GM19455 (cell line): Measurements from ENCODE around the gene PARD3B.
A peak's percentile ranks its signal among the peaks of the same experiment; 100 is the strongest.

Experiments
- ATAC-seq: cut with Tn5 transposase; IDR thresholded peaks from one replicate; pipeline ENCODE4 v1.9.1; 2021; ENCODE audit not compliant: unreplicated experiment

The PARD3B gene

DNA sequence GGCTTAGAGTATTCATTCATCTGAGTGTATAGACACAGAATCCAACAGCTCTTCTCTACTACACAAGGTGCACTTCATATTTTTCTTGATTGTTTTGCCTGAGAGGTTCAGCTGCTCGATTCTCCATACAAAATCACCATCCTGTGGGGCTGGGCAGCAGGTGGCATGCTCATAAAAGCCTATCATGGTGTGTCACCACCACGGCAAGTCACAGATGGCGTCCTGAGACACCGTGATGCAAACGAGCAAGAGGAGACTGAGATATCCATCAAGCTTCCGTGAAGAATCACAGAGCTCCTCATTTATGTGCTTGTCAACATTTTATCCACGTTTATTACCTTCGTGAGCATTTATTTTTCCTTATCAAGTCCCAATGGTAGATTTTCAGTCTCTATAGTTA, 1114.6 kb downstream of the PARD3B start:
- ATAC-seq, result no peak

DNA sequence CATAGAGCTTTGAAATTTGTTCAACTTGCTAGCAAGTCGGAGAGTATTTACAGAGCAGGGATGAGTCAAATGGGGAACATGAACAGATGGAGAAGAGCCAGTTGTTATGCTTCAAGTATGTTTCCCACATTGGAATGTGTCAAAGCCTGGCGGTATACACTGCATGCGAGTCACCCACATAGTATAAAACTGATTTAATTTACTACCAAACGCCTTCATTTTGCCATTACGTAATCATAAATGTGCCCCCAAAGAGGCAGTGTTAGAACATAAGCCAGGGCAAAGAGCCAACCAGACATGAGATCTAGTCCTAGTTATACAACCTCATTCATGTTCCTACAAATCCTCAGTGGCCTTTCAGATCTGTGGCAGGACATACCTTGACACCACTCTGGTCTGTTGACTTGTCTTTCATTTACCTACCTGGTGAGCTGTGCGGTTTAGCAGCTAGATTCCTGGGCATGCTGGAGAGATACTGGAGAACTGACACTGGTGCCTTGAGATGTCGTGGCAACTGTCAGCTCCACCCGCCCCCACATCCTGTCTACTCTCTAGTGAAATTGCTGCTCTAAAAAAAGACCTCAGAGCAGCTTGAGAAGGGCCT, 1115.3 kb downstream of the PARD3B start:
- ATAC-seq, result peak; percentile 78

DNA sequence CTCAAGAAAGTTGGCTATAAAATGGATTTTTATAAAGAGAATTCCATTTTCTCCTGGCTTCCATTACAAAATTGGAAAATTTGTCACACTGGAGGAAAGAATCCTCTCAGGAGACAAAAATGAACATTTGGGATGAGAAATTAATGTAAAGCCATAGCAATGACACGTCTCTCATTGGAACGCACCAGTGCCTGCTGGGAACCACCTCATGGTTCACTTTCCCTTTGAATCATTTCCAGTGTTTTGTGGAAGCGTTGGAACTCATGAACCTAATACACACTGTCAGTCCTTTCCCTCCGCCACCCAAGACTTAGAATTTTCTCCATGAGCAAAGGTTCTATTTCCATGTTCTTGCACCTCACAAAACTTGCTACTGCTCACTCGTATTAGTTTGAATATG, 1116.0 kb downstream of the PARD3B start:
- ATAC-seq, result no peak

DNA sequence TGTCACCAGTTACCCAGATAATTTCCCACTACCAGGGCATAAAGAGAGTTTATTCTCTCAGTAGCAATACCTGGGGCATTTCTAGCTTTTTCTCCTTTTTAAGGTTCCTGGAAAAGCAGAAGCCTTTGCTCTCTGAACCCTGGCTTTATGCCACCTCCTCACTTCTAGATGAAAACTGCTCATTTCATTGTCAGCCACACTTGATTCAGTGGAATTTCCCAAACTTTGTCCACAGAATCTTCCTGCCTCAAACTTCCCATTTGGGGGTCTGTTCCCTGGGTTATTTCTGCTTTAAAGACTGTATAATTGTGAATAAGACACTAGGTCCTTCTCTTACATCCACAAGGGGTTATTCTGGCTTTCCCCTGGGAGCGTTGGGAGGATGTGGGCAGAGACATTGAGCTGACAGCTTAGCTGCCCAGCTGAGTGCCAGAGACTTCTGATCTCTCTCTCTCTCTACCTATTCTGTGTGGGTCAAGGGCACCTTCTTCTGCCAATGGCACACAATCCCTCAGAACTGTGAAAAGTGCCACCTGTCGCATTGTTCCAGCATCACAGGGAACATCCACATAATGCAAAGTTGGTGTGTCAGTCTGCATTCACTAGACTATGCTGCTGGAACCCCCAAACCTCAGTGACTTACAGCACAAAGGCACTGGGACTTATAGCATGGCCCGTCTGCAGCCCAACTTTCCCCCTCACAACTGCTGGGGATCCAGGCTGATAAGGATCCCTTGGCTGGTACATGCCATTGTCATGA, 1117.1 kb downstream of the PARD3B start:
- ATAC-seq, result no peak

DNA sequence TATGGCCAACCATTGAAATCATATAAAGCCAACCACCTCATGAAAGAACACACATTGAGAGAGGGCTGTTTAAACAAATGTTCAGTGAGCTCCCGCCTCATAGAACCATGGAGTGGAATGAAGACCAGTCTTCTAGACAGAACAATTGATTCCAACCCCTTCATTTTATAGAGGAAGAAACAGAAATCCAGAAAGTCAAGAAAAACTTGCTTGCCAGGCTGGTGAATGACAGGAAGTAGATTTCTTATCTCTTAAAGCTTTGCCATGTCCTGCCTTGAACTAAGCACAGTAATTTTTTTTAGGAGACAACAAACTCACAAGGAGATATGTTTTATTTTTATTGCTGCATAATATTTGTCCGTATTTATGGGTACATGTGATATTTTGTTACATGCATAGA, 1120.5 kb downstream of the PARD3B start:
- no peak for ATAC-seq
